Activated effector memory CD4-positive, alpha-beta T cell treated with anti-CD3 and anti-CD28 coated beads, Interleukin-2, amount 50 U/mL, for 16 hours (primary cell): Measurements from ENCODE around the gene NLRC3.

Experiments
- DNase-seq: peaks from one replicate; pipeline ENCODE4 v3.0.0-alpha.2; 2020

NLRC3 gene

DNA sequence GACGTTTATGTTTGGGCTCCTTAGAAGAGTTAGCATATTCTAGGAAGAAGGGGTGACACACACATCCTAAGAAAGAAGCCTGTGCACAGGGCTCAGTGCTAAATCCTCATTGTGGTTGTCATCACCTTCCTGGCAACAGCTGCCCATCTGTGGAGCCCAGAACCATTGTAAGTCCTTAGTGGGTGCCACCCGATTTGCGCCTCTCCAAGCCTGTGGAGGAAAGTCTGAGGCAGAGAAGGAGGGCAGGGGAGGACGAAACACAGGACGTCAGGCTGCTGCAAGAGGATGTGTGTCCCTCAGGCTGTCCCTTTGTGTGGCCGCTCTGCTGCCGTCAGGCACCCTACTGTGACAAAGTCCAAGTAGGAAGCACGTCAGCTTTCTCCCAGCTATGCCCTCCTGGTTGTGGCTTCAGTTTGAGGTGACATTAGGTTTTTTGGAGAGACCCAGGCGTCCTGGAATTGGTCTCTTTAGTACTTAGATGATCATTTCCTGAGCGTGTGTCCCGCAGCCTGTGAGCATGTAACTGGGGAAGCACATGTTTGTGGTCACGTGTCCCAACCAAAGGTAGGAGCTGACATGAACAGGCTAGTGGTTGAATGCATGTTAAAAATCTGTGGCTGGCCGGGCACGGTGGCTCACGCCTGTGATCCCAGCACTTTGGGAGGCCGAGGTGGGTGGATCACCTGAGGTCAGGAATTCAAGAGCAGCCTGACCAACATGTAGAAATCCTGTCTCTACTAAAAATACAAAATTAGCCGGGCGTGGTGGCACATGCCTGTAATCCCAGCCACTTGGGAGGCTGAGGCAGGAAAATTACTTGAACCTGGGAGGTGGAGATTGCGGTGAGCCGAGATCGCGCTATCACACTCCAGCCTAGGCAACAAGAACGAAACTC, 65.7 kb downstream of the NLRC3 start:
- peak; percentile 52 for DNase-seq

- DNase-seq: peak; percentile 42
Measured at GRCh38 chr16:3510416-3510815, 66.8 kb downstream of the NLRC3 start.

GRCh38 chr16:3509470-3509928, 67.7 kb downstream of the NLRC3 start:
- DNase-seq: peak; percentile 85

DNA sequence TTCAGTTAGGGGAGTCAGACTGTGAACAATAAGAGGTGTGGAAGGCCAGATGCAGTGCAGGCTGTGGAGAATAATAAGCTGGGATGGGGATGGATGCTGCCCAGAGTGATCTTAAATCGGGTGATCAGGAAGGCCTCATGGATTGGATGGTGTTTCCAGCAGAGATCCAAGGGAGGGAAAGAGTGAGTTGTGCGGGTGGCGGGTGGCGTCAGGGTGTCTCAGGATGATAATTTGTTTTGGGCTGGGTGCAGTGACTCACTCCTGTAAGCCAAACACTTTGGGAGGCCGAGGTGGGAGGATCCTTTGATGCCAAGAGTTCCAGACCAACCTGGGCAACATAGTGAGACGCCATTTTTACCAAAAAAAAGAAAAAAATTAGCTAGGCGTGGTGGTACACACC, 68.5 kb downstream of the NLRC3 start:
- peak; percentile 58 for DNase-seq

DNA sequence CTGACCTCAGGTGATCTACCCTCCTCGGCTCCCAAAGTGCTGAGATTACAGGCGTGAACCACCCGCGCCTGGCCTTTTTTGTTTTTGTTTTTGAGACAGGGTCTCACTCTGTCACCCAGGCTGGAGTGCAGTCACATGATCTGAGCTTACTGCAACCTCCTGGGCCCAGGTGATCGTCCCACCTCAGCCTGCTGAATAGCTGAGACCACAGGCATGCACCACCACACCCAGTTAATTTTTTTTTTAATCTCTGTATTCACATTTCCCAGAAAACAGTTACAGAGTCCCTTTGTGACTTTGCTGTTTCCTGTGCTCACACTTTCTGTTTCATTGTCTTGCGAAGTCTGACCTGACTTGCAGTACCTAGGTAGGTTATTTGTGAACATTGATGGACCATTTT, 73.7 kb downstream of the NLRC3 start:
- peak; percentile 76 for DNase-seq

- DNase-seq: peak; percentile 51
Measured at GRCh38 chr16:3501783-3502400, 75.3 kb downstream of the NLRC3 start.

DNA sequence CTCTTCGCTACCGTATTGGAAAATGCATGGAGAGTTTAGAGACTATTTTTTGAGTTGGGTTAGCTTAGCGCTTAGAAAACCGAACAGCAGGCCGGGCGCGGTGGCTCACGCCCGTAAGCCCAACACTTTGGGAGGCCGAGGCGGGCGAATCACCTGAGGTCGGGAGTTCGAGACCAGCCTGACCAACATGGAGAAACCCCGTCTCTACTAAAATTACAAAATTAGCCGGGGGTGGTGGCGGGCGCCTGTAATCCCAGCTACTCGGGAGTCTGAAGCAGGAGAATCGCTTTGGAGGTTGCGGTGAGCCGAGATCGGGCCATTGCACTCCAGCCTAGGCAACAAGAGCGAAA, 75.8 kb downstream of the NLRC3 start:
- peak; percentile 46 for DNase-seq

DNA sequence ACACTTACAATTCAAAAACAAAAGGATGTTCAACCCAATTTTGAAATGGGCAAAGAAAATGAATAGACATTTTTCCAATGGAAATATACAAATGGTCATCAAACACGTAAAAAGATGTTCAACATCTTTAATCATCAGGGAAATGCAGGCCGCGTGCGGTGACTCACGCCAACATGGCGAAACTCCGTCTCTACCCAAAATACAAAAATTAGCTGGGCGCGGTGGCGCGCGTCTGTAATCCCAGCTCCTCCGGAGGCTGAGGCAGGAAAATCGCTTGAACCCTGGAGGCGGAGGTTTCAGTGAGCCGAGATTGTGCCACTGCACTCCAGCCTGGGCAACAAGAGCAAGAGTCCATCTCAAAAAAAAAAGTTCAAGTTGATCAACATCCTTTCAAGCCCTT, 78.2 kb downstream of the NLRC3 start:
- DNase-seq: peak; percentile 51

DNA sequence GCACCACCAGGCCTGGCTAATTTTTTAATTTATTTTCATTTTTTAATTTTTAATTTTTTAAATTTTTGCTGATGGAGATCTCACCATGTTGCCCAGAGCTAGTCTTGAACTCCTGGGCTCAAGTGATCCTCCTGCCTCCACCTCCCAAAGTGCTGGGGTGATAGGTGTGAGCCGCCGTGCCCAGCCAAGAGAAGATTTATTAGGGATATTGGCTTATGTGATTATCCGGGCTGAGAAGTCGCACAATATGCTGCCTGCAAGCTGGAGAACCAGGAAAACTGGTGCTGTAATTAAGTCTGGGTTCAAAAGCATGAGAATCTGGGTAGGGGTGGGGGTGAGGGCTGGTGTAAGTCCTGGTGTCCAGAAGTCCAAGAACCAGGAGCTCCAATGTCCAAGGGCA, 79.4 kb downstream of the NLRC3 start:
- DNase-seq: peak; percentile 58

DNA sequence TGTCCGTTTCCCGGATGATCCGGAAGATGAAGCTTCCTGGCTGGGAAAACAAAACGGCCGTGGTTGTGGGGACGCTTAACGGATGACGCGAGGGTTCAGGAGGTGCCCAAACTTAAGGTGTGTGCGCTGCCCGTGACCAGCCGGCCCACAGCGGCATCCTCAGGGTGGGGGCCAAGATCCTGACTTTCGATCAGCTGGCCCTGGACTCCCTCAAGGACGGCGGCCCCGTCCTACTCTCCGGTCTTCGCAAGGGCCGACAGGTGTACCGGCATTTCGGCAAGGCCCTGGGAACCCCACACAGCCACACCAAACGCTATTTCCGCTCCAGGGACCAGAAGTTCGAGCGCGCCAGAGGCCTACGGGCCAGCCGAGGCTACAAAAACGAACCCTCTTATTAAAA, 80.8 kb downstream of the NLRC3 start:
- peak; percentile 47 for DNase-seq

- no peak for DNase-seq
Measured at GRCh38 chr16:3495176-3495575, 82.0 kb downstream of the NLRC3 start, which contains the start of gene C16orf90. TSS of gene C16orf90 (minus strand) at chr16:3495489. CDS start at chr16:3495421, 68 bp downstream.

GRCh38 chr16:3494386-3494973, 82.7 kb downstream of the NLRC3 start:
- DNase-seq: peak; percentile 37

DNA sequence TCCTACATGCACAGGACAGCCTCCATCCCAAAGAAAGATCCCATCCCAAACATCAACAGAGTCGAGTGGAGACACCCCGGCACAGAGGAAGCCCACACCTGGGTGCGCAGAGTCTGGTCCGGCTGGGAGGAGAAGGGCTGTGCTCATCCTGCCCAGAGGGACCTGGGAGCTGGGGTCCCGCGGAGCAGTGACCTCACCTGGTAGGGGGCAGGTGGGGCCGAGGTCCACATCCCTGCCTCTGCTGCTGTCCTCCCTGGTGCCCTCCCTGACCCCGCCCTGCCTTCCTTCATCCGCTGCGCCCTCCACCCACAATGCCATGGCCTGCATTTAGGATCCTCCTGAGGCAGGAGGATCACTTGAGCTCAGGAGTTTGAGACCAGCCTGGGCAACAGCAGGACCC, 84.8 kb downstream of the NLRC3 start:
- DNase-seq: no peak

DNA sequence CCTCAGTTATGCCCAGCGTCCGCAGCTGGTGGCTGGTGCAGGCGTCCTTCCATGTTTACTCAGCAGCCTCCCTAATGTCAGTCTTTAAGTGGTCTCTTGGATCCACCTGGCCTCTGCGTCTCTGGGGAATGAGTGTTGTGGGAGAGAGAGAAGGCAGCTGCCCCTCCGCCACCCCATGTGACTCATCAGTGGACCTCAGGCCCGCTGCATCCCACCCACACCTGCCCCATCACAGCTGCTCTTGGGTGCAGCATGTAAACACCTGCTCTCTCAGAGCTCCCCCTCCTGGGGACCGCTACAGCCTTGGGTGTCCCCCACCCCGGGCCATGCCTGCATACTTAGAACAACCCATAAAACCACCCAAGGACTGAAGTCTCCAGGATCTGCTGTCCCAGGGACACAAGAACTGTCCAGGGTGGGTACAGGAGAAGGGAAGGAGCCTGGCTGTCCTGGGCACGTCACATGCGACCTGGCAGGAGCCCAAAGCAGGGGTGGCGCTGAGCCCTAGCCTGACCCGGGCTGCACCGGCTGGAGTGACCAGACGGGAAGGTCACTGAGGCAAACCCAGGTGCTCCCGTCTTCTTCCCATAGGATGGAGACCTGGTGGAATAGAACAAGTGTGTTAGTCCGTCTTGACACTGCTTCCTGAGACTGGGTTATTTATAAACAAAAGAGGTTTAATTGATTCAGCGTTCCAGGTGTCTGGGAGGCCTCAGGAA, 86.1 kb downstream of the NLRC3 start:
- DNase-seq: no peak
